RWPE2 (cell line): ENCODE data around the gene SORCS1.

Experiments
- ATAC-seq: fragments of 200-7000 bp; cut with Tn5 transposase; 3 replicates; pipeline ENCODE4 v1.9.1; 2021; ENCODE audit warnings: low read depth
- DNase-seq: peaks from one replicate; pipeline ENCODE4 v3.0.0-alpha.2; 2020; ENCODE audit warnings: low spot score
- H3K27ac ChIP-seq: fragments of 450-650 bp; 2 replicates; pipeline ENCODE4 v1.5.1; 2017; ENCODE audit warnings: mild to moderate bottlenecking; ENCODE audit not compliant: poor library complexity, severe bottlenecking
- H3K27me3 ChIP-seq: fragments of 250-450 bp; sonication (Bioruptor Pico); 2 replicates; pipeline ENCODE4 v1.5.1; 2021; ENCODE audit warnings: mild to moderate bottlenecking, moderate library complexity; ENCODE audit not compliant: insufficient read depth, poor library complexity, severe bottlenecking
- H3K36me3 ChIP-seq: fragments of 250-450 bp; sonication (Bioruptor Pico); 2 replicates; pipeline ENCODE4 v1.5.1; 2020; ENCODE audit warnings: low read depth, mild to moderate bottlenecking, moderate library complexity
- H3K4me1 ChIP-seq: fragments of 250-450 bp; sonication (Bioruptor Pico); 2 replicates; pipeline ENCODE4 v1.5.1; 2021; ENCODE audit warnings: mild to moderate bottlenecking, moderate library complexity; ENCODE audit not compliant: insufficient read depth, poor library complexity, severe bottlenecking
- H3K4me3 ChIP-seq: fragments of 250-450 bp; sonication (Bioruptor Pico); 2 replicates; pipeline ENCODE4 v1.5.1; 2021; ENCODE audit warnings: mild to moderate bottlenecking, moderate library complexity; ENCODE audit not compliant: severe bottlenecking
- H3K9me3 ChIP-seq: fragments of 250-450 bp; sonication (Bioruptor Pico); 2 replicates; pipeline ENCODE4 v1.5.1; 2021; ENCODE audit warnings: mild to moderate bottlenecking, moderate library complexity; ENCODE audit not compliant: severe bottlenecking
- TF ChIP-seq, protein P1 (sequence below): fragments of 450-650 bp; IDR thresholded peaks from one replicate; pipeline ENCODE4 v1.5.1; 2017; ENCODE audit warnings: mild to moderate bottlenecking, moderate library complexity; ENCODE audit not compliant: poor library complexity, severe bottlenecking

Gene SORCS1

GRCh38 chr10:106789623-106790022 lies 374.9 kb downstream of the SORCS1 start:
- DNase-seq = no peak
- no peaks in the 10 kb centered on the region for H3K36me3 ChIP-seq
- TF ChIP-seq, protein P1, sequence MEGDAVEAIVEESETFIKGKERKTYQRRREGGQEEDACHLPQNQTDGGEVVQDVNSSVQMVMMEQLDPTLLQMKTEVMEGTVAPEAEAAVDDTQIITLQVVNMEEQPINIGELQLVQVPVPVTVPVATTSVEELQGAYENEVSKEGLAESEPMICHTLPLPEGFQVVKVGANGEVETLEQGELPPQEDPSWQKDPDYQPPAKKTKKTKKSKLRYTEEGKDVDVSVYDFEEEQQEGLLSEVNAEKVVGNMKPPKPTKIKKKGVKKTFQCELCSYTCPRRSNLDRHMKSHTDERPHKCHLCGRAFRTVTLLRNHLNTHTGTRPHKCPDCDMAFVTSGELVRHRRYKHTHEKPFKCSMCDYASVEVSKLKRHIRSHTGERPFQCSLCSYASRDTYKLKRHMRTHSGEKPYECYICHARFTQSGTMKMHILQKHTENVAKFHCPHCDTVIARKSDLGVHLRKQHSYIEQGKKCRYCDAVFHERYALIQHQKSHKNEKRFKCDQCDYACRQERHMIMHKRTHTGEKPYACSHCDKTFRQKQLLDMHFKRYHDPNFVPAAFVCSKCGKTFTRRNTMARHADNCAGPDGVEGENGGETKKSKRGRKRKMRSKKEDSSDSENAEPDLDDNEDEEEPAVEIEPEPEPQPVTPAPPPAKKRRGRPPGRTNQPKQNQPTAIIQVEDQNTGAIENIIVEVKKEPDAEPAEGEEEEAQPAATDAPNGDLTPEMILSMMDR = no peak
- H3K9me3 ChIP-seq = no peaks in the 10 kb centered on the region
- H3K4me3 ChIP-seq = no peak overlapping the region
- ATAC-seq = no peak
- H3K27ac ChIP-seq = no peak overlapping the region
- no peaks in the 10 kb centered on the region for H3K27me3 ChIP-seq
- H3K4me1 ChIP-seq = no peaks in the 10 kb centered on the region

GRCh38 chr10:106788982-106789381 lies 375.5 kb downstream of the SORCS1 start:
- Histone ChIP-seq H3K27ac (no peak overlapping the region), H3K27me3 (no peaks in the 10 kb centered on the region), H3K4me3 (no peak overlapping the region), H3K9me3 (no peaks in the 10 kb centered on the region), H3K36me3 (no peaks in the 10 kb centered on the region), H3K4me1 (no peaks in the 10 kb centered on the region)
- TF ChIP-seq, protein P1 = no peak
- ATAC-seq (no peak), DNase-seq (no peak)

DNA sequence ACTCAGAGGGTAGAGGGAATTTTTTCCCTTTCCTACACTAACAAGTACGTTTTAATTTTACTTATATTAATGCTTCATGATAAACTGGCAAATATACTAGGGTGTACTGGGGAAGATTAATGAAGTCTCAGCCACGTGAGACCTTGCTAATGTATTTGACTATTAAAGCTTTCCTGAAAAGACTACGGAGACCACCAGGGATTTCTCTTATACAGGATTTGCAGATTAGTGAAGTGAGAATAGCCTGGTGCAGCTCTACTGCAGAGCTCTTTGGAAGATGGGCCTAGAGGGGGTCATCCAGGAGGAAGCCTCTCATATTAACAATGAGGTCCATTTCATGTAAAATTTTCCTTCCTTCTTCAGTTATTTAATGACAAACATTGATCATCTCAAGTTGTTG lies 379.0 kb downstream of the SORCS1 start:
- ATAC-seq = no peak

DNA sequence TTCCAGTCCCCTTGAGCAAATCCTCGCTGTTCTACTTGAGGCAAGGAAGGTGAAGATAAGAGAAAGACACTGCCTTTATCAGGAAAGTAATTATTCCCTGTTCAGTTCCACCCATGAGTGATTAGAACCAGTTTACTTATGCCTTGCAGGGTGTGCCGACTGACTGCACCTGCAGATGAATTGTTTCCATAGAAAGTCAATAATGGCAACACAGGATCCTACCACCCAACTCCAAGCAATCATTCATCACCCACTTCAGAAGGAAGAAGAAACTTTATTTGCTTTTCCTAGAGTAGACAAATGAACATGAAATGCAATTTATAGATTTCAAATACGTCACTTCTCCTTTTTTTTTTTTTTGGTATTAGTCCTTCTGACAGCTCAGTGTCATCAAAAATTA lies 383.9 kb downstream of the SORCS1 start:
- Histone ChIP-seq H3K27me3 (no peaks in the 10 kb centered on the region), H3K27ac (no peak overlapping the region), H3K4me1 (no peaks in the 10 kb centered on the region), H3K4me3 (no peak overlapping the region), H3K36me3 (no peaks in the 10 kb centered on the region), H3K9me3 (no peaks in the 10 kb centered on the region)
- ATAC-seq (no peak), DNase-seq (no peak)
- TF ChIP-seq, protein P1 = no peak

More for the DNA sequence above, 379.0 kb downstream of the SORCS1 start:
- no peak overlapping the region for H3K4me3 ChIP-seq
- no peaks in the 10 kb centered on the region for H3K27me3 ChIP-seq
- H3K4me1 ChIP-seq = no peaks in the 10 kb centered on the region
- H3K9me3 ChIP-seq = no peaks in the 10 kb centered on the region
- H3K36me3 ChIP-seq = no peaks in the 10 kb centered on the region
- no peak overlapping the region for H3K27ac ChIP-seq
- DNase-seq = no peak
- TF ChIP-seq, protein P1 = no peak

DNA sequence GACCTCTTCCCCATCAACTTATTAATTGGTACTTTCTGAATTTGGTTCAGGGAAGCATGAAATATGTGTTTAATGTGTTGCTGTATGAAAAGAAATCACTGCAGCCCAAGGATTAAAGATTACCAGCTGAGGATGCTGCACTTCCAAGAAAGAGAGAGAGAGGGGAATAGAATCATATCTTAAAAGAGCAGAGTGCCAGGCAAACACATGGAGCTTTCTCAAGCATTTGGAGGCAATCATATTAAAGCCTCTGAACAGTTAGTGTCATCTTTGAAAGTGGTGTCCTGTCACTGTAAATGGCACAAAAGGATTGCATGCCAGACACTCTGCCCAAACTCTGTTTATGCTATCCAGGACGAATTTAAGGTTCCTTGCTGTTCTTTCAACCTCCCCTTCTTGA lies 386.7 kb downstream of the SORCS1 start:
- DNase-seq (no peak), ATAC-seq (no peak)
- no peaks in the 10 kb centered on the region for H3K27me3 ChIP-seq
- no peak overlapping the region for H3K27ac ChIP-seq
- H3K4me1 ChIP-seq = no peaks in the 10 kb centered on the region
- TF ChIP-seq, protein P1 = no peak
- H3K4me3 ChIP-seq = no peak overlapping the region
- no peaks in the 10 kb centered on the region for H3K36me3 ChIP-seq
- no peaks in the 10 kb centered on the region for H3K9me3 ChIP-seq
